GM21381 (cell line): ENCODE measurements around the gene CAPNS2.
"Not testable (repeated sequence)": the region's sequence is repeated elsewhere in the genome, so short reads cannot be mapped to it uniquely, and the experiment has no call there.

ENCODE experiments used
- ATAC-seq: cut with Tn5 transposase; IDR thresholded peaks from one replicate; pipeline ENCODE4 v1.9.1; 2021; ENCODE audit warnings: mild to moderate bottlenecking, moderate library complexity; ENCODE audit not compliant: unreplicated experiment

CAPNS2 gene

GRCh38 chr16:55567382-55567781 is 898 bp downstream of the CAPNS2 start:
- no peak for ATAC-seq

DNA sequence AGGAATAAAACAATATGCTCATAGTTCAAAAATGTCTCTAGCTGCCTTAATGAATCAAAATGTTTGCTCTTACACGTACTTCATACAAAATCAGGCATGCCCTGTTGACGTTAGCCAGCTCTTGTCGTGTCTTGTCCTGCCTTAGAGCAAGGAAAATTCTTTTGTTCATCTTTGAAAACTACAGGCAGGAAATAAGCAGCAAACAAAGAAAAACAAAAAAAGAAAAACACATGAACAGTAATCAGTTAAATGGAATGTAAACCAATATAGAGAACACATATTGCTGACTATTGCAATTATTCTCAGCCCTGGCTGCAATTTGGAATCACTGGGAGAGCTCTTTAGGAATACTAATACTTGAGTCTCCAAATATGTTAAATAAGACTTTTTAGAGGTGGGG is 1.7 kb downstream of the CAPNS2 start:
- ATAC-seq = no peak

GRCh38 chr16:55569025-55569424 is 2.5 kb downstream of the CAPNS2 start:
- no peak for ATAC-seq

DNA sequence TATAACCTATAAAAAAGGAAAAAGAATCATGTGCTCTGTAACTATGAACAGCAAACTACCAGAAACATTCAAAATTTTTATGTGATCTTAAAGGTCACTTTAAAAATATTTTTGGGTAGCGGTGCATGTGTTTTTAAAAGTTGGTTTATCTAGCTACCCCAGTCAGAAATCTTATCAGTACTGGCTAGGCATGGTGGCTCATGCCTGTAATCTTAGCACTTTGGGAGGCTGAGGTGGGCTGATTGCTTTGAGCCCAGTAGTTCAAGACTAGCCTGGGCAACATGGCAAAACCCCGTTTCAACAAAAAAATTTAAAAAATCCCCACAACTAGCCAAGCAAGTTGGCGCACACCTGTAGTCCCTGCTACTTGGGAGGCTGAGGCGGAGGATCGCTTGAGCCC is 3.7 kb downstream of the CAPNS2 start:
- ATAC-seq = no peak

- ATAC-seq = no peak
Measured at GRCh38 chr16:55571191-55571897, 4.9 kb downstream of the CAPNS2 start.

DNA sequence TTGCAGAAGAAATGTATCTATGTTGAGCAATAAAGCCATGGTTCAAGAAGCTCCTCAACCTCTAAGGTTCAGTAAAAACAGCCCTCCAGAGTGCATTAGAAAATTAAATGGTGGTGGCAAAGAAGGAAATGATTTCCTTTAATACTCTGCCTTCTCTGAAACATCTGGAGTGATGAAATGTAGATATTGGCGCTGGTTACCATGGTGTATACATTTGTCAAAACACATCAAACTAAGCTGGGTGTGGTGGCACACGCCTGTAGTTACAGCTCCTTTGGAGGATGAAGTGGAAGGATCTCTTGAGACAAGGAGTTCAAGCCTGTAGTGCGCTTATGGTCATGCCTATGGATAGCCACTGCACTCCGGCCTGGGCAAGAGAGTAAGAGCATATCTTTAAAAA is 6.0 kb downstream of the CAPNS2 start:
- no peak for ATAC-seq

DNA sequence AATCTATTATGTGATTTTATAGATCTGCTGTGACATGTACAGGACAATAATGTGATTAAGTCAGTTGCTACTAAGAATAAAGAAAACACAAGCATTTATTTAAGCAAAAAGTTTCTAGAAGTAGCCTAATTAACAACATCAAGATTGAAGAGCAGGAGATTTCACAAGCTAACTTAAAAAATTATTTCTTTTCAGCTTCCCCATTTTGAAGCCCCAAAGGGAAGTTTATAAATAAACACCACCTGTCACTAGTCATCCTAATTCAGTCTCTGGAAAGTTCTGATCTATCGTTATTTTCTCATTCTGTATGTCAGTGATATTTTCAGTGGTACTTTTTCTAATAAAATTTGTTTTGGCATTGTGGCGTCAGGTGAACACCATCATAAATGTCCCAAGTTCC is 8.3 kb downstream of the CAPNS2 start:
- no peak for ATAC-seq

DNA sequence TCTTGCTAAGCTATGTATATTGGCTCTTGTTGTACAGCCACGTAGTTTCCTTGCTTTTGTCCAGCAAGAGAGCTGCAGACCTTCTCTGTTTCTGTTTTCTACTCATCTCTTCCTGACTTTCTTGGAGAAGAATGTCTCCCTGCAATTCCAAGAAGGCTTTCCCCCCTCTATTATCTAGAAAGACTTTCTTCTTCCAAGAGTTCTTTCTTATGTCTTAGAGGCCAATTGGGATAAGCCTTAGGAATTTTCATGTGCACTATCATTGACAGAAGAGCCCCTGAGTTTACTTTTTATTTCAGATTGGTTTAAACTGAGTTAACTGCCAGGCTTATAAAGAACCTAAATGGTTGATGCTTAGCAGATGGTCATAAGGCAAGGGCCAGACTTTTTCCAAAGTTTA is 9.0 kb downstream of the CAPNS2 start:
- ATAC-seq = no peak

DNA sequence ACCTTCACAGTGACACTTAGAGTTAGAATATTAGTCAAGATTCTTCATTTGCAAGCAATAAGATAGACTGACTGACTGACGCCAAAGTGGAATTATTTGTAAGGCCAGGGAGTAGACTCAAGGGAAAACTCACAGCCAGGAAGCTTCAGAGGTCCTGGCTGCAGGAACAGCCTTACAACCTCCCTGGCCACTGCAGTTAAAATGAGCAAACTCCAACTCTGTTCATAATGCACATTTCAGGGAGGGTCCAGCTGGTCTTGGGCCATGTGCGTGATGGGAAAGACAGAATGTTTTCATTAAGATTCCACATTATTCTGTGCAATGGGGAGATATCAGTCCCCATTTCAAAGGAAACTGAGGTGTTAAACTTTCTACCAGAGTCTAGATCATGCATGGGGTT is 9.9 kb downstream of the CAPNS2 start:
- ATAC-seq = no peak

DNA sequence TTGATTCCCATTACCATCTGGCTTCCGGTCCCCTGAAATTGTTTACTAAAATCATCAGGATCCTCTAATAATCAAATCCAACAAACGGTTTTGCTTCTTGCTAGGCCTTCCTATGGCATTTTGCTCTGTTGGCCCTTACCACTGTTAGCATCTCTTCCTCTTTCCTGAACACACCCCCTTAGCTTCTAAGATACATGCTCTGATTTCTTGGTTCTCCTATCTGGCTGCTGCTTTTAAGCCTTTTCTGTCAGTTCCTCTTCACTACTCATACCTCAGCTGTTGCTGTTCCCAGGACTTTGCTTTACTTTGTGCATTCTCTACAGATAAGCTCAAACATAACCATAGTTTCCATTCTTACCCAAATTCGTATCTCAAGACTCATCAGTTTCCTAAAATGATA is 11.4 kb downstream of the CAPNS2 start:
- no peak for ATAC-seq

DNA sequence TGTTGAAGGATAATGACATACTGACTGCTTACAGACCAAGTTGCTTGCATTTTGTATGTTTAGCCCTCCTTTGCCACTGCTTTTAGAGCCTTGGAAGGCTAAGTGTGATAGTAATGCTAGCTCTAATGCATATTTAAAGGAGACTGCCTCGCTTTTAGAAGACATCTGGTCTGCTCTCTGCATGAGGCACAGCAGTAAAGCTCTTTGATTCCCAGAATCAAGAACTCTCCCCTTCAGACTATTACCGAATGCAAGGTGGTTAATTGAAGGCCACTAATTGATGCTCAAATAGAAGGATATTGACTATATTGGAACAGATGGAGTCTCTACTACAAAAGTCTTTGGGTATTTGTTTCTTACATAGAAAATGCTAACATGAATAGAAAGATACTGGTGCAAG is 19.1 kb downstream of the CAPNS2 start:
- ATAC-seq = no peak

GRCh38 chr16:55588799-55589198 is 22.3 kb downstream of the CAPNS2 start:
- ATAC-seq = no peak

- ATAC-seq = no peak
Measured at GRCh38 chr16:55592306-55592705, 25.8 kb downstream of the CAPNS2 start.

- no peak for ATAC-seq
Measured at GRCh38 chr16:55597928-55598327, 31.4 kb downstream of the CAPNS2 start.

DNA sequence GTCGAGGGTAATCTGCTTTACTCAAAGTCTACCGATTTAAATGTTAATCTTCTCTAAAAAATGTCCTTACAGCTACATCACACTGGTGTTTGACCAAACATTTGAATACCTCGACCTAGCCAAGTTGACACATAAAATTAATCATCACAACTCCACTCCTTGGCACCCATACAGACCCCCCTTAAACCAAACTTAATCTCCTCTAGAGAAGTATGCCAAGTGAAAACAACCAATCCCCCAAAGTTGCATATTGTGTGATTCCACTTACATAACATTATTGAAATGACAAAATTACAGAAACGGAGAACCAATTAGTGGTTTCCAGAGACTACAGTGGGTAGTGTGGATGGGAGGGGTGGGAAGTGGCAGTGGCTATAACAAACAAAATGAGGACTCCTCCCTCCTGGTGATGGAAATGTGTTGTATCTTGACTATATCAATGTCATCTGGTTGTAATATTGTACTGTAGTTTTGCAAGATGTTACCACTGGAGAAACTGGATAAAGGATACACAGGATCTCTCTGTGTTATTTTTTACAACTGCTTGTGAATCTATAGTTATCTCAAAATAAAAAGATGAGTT is 39.4 kb downstream of the CAPNS2 start:
- no peak for ATAC-seq

DNA sequence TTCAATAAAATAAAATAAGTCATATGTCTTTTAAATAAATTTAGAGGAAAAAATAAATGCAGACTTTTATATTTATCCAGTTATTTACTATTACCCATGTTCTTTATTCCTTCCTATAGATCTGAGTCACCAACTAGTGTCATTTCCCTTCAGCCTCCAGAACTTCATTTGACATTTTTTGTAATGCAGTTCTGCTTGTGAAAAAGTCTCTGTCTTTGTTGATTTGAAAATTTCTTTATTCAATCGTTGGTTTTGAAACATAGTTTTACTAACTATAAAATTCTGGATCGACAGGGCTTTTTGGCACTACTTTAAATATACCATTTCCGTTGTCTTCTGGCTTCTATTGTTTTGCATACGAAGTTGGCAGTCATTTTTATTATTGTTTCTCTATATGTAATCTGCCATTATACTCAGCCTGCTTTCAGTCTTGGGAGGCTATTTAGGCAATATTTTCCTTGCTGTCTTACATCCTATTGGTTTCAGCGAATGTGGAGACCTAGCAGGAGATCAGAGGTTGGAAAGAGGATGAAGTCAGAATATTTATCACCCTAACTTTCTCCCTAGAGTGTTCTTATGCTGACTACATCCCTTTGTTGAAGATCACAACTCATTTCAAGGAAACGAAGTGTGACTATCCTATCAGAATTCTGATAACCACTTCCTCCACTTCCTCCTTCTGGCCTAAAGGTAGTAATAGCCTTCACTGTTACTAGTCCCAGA is 47.3 kb downstream of the CAPNS2 start:
- ATAC-seq = no peak

- ATAC-seq = no peak
Measured at GRCh38 chr16:55615071-55615470, 48.6 kb downstream of the CAPNS2 start.

GRCh38 chr16:55615670-55616069 is 49.2 kb downstream of the CAPNS2 start:
- not testable (repeated sequence) for ATAC-seq
